HCT116 (cell line): Measurements from ENCODE around the gene CASZ1. TPM values are rescaled to one million over a fixed set of nuclear protein-coding genes. Genes with fewer than 3 reads are reported as not detected.
A peak's percentile ranks its signal among the peaks of the same experiment; 100 is the strongest.

Experiments
- ATAC-seq: fragments of 200-7000 bp; cut with Tn5 transposase; 2 replicates; pipeline ENCODE4 v1.9.1; 2020; ENCODE audit warnings: mild to moderate bottlenecking, moderate library complexity
- BruUV-seq: library from RNA; stranded (reverse); fragments of 400-500 nt; replicated peaks from 2 replicates; lab custom pipeline; 2021; lab: Mats Ljungman, UMichigan
- CTCF ChIA-PET: fragments of 300-600 bp; sonication (Branson Sonifier 250); formaldehyde crosslinking; loops from one replicate; lab custom pipeline; 2021; ENCODE audit warnings: antibody characterized with exemption; lab: Charles Lee
- POLR2A ChIA-PET: fragments of 300-600, 350-600 bp; sonication (Branson Sonifier 250); formaldehyde crosslinking; loops from one replicate; lab custom pipeline; 2021; ENCODE audit warnings: antibody characterized with exemption; lab: Charles Lee
- RAD21 ChIA-PET, 2 experiments: fragments of 300-600 bp; sonication (Branson Sonifier 250); formaldehyde crosslinking; loops; one replicate each; lab custom pipeline; 2023; ENCODE audit warnings: low total read pairs in 2 of 2; ENCODE audit not compliant: uncharacterized antibody in 2 of 2, unreplicated experiment in 2 of 2, low non-redundant PET in 1 of 2; lab: Charles Lee
- DNase-seq: peaks from one replicate; pipeline ENCODE4 v3.0.0-alpha.2; 2010; ENCODE audit warnings: low read depth, low spot score
- H2AFZ ChIP-seq: fragments of 200-600 bp; shearing (Covaris generic), sonication (generic); 2 replicates; pipeline ENCODE4 v1.6.1; 2017; ENCODE audit warnings: low read depth, mixed run types, mixed read lengths, antibody characterized with exemption, low read length; ENCODE audit not compliant: poor library complexity, severe bottlenecking
- H3K27ac ChIP-seq: 2 replicates; pipeline ENCODE4 v1.5.1; 2012; ENCODE audit warnings: low read depth, low read length
- H3K27me3 ChIP-seq: fragments of 200-600 bp; sonication (generic); 2 replicates; pipeline ENCODE4 v1.6.1; 2016; ENCODE audit warnings: mixed run types, low read length, mixed read lengths; ENCODE audit not compliant: insufficient read depth
- H3K36me3 ChIP-seq, 2 experiments: fragments of 200-500 bp in 1 of 2; fragments of 200-600 bp in 1 of 2; sonication (Bioruptor generic) in 1 of 2; sonication (generic) in 1 of 2; 2 replicates each; pipeline versions ENCODE4 v1.5.1 to v1.6.1; 2014 to 2016; ENCODE audit warnings: low read length in 2 of 2, inconsistent platforms in 1 of 2, mixed read lengths in 1 of 2, mixed run types in 1 of 2; ENCODE audit not compliant: insufficient read depth in 2 of 2, control insufficient read depth in 1 of 2
- H3K4me1 ChIP-seq, 2 experiments: fragments of 200-600 bp in 1 of 2; sonication (generic) in 1 of 2; 2 replicates each; pipeline versions ENCODE4 v1.5.1 to v1.6.1; 2012 to 2017; ENCODE audit warnings: low read length in 2 of 2, inconsistent platforms in 1 of 2, mild to moderate bottlenecking in 1 of 2, mixed read lengths in 1 of 2, mixed run types in 1 of 2, moderate library complexity in 1 of 2; ENCODE audit not compliant: insufficient read depth in 2 of 2, control insufficient read depth in 1 of 2
- H3K4me2 ChIP-seq: fragments of 200-600 bp; sonication (generic); 2 replicates; pipeline ENCODE4 v1.6.1; 2017; ENCODE audit warnings: mixed run types, low read length, mixed read lengths
- H3K4me3 ChIP-seq, 2 experiments: fragments of 200-600 bp in 1 of 2; sonication (generic) in 1 of 2; replicated peaks in 1 of 2; 2 replicates each; pipeline ENCODE4 v1.5.1; 2011 to 2016; ENCODE audit warnings: low read length in 2 of 2, control low read depth in 1 of 2, low read depth in 1 of 2, mild to moderate bottlenecking in 1 of 2, mixed read lengths in 1 of 2, mixed run types in 1 of 2
- H3K79me2 ChIP-seq: fragments of 200-600 bp; sonication (generic); 2 replicates; pipeline ENCODE4 v1.6.1; 2017; ENCODE audit warnings: mild to moderate bottlenecking, mixed run types, low read length, moderate library complexity, mixed read lengths; ENCODE audit not compliant: insufficient read depth
- H3K9ac ChIP-seq: fragments of 200-600 bp; sonication (generic); 2 replicates; pipeline ENCODE4 v1.6.1; 2016; ENCODE audit warnings: low read length, mixed read lengths
- H3K9me2 ChIP-seq: fragments of 200-600 bp; sonication (generic), shearing (Covaris generic); 2 replicates; pipeline ENCODE4 v1.6.1; 2017; ENCODE audit warnings: mixed run types, mild to moderate bottlenecking, moderate library complexity; ENCODE audit not compliant: insufficient read depth
- H3K9me3 ChIP-seq, 2 experiments: fragments of 200-500 bp in 1 of 2; fragments of 200-600 bp in 1 of 2; sonication (Bioruptor generic) in 1 of 2; sonication (generic) in 1 of 2; 2 replicates each; pipeline ENCODE4 v1.6.1; 2014 to 2017; ENCODE audit warnings: low read length in 2 of 2, mixed read lengths in 2 of 2, inconsistent platforms in 1 of 2, low read depth in 1 of 2, mild to moderate bottlenecking in 1 of 2, mixed run types in 1 of 2, moderate library complexity in 1 of 2; ENCODE audit not compliant: control insufficient read depth in 1 of 2, insufficient read depth in 1 of 2
- H4K20me1 ChIP-seq: fragments of 200-600 bp; sonication (generic), shearing (Covaris generic); 2 replicates; pipeline ENCODE4 v1.6.1; 2017; ENCODE audit warnings: mixed run types, mild to moderate bottlenecking, moderate library complexity; ENCODE audit not compliant: insufficient read depth
- ELF1 ChIP-seq: IDR thresholded peaks from 2 replicates; pipeline ENCODE4 v1.6.1; 2012; ENCODE audit warnings: low read depth, borderline replicate concordance
- EZH2 ChIP-seq: fragments of 200-600 bp; sonication (generic); IDR thresholded peaks from 2 replicates; pipeline ENCODE4 v1.6.1; 2017; ENCODE audit warnings: antibody characterized with exemption, mixed run types
- EZH2phosphoT487 ChIP-seq: fragments of 200-600 bp; IDR thresholded peaks from 2 replicates; pipeline ENCODE4 v1.6.1; 2018; ENCODE audit warnings: antibody characterized with exemption, borderline replicate concordance
- RAD21 ChIP-seq: IDR thresholded peaks from 2 replicates; pipeline ENCODE4 v1.6.1; 2012; ENCODE audit warnings: low read depth, mild to moderate bottlenecking
- SIN3A ChIP-seq: IDR thresholded peaks from 2 replicates; pipeline ENCODE4 v1.6.1; 2012; ENCODE audit warnings: low read depth
- SRF ChIP-seq: IDR thresholded peaks from 2 replicates; pipeline ENCODE4 v1.6.1; 2012; ENCODE audit warnings: low read depth
- TCF7L2 ChIP-seq: IDR thresholded peaks from 2 replicates; pipeline ENCODE4 v1.7.0; 2011; ENCODE audit warnings: borderline replicate concordance, inconsistent platforms; ENCODE audit not compliant: insufficient read depth, insufficient read length; ENCODE audit errors: extremely low read depth
- ZFX ChIP-seq: fragments of 450-650 bp; IDR thresholded peaks from 2 replicates; pipeline ENCODE4 v1.6.1; 2017
- intact Hi-C: fragments of 100-400 bp; cut with micrococcal nuclease; formaldehyde crosslinking; loops from 2 replicates; pipeline ENCODE4 v1.10.0; 2022
- total RNA-seq: library from RNA; stranded (reverse); gene quantifications from one replicate; pipeline ENCODE4 v1.2.1, GENCODE V29; 2021; ENCODE audit not compliant: unreplicated experiment
- TF ChIP-seq, protein P1 (sequence below), 3 experiments: fragments of 200-600 bp in 1 of 3; sonication (generic) in 1 of 3; IDR thresholded peaks in 2 of 3; conservative IDR thresholded peaks in 1 of 3; 2 replicates each; pipeline ENCODE4 v1.5.1; 2012 to 2017; ENCODE audit warnings: low read depth in 2 of 3, low read length in 2 of 3, antibody characterized with exemption in 1 of 3, borderline replicate concordance in 1 of 3, control low read depth in 1 of 3, mild to moderate bottlenecking in 1 of 3, mixed read lengths in 1 of 3, mixed run types in 1 of 3, moderate library complexity in 1 of 3; ENCODE audit not compliant: insufficient read depth in 1 of 3

CASZ1 gene
- total RNA-seq, 1 experiment from 2014 or later: 7.7 TPM

DNA sequence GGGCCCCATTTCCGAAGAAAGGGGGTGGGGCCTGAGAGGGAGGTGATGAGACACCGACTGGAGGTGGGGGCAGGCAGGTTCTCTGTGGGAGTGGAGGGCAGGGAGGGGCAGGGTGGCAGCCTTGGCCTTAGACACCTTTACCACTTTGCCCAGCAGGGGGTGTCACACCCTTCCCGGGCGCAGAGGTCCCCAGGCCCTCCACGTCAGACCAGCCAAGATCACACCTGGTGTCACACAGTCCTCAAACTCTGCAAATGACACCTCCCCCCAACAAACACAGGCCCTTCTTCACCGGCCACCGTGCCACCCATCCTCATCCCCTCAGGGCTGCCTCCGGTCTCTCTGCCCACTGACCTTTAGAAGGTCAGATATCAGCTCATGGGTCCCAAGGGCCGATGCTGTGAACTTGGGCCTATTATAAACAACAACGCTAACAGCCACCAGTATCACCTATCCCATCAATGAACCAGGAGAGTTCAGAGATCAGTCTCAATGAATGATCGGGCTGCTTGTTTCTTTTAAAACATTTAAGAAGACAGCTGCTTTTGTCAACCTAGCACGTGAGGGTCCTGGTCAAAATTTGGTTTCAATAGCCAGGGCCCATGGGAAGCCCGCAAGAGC lies 103.9 kb downstream of the CASZ1 start:
- no peak for TF ChIP-seq ZFX
- peak; percentile 73 for TF ChIP-seq RAD21
- TF ChIP-seq EZH2phosphoT487: no peak
- TF ChIP-seq, protein P1, sequence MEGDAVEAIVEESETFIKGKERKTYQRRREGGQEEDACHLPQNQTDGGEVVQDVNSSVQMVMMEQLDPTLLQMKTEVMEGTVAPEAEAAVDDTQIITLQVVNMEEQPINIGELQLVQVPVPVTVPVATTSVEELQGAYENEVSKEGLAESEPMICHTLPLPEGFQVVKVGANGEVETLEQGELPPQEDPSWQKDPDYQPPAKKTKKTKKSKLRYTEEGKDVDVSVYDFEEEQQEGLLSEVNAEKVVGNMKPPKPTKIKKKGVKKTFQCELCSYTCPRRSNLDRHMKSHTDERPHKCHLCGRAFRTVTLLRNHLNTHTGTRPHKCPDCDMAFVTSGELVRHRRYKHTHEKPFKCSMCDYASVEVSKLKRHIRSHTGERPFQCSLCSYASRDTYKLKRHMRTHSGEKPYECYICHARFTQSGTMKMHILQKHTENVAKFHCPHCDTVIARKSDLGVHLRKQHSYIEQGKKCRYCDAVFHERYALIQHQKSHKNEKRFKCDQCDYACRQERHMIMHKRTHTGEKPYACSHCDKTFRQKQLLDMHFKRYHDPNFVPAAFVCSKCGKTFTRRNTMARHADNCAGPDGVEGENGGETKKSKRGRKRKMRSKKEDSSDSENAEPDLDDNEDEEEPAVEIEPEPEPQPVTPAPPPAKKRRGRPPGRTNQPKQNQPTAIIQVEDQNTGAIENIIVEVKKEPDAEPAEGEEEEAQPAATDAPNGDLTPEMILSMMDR (IDR thresholded peaks at IDR 0.05 in 2 of 3, conservative IDR thresholded peaks at IDR 0.05 in 1 of 3; ENCODE audit: borderline replicate concordance in 1 of 3, insufficient read depth in 1 of 3, low read depth in 2 of 3, low read length in 2 of 3): peak in 2 of 3 experiments; percentile 49 to 53; a peak in 4 of 6 replicates
- no peak for TF ChIP-seq SRF
- no peak overlapping the region for H3K27ac ChIP-seq
- no peaks in the 10 kb centered on the region for H3K9me3 ChIP-seq
- ATAC-seq: peak; percentile 55
- no peak overlapping the region for H3K4me3 ChIP-seq
- CTCF ChIA-PET: interaction anchor here (0.7 kb wide), 1 partner anchor 23 kb away, joined by 4 read pairs; no protein-coding TSS in a partner anchor
- no peaks in the 10 kb centered on the region for H3K9me2 ChIP-seq
- RAD21 ChIA-PET: interaction anchor here in 1 of 2 experiments (1.0 kb wide), 1 partner anchor 175 kb away, joined by 3 read pairs; no protein-coding TSS in a partner anchor
- no peak overlapping the region for H3K9ac ChIP-seq
- H4K20me1 ChIP-seq: no peaks in the 10 kb centered on the region
- POLR2A ChIA-PET: no interaction called here
- no peaks in the 10 kb centered on the region for H3K36me3 ChIP-seq
- H2AFZ ChIP-seq: no peak overlapping the region
- no TSS peak for BruUV-seq
- intact Hi-C loops: loop anchor here (1.0 to 5.0 kb wide), 3 partner anchors 110 to 250 kb away; no protein-coding TSS in a partner anchor
- peaks cover 4 to 28% of the 10 kb centered on the region in 2 experiments; a peak in 3 of 4 replicates for H3K4me1 ChIP-seq
- H3K79me2 ChIP-seq: no peaks in the 10 kb centered on the region
- H3K4me2 ChIP-seq: peak overlapping the region; percentile 82; the same call in 1 of the 2 replicates
- DNase-seq: peak; percentile 19
- no peaks in the 10 kb centered on the region for H3K27me3 ChIP-seq

DNA sequence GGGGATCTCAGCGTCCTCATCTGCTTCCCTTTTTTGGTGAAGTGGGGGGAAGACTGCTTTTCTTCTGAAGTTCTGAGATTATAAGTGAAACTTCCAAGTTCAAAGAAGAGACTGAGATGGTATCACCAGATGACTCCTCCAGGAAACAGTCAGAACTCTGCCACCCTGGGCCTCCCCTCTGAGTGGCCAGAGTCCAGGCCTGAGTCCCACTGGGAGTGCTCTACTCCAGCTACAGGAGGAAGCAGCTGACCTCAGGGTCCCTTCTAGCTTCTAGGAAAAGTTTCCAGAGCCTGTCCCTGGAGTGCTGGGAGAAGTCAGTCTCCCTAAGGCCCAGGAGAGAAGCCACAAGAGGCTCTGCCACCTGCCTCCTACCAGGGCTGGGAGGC lies 104.7 kb downstream of the CASZ1 start:
- no peak overlapping the region for H3K27ac ChIP-seq
- no peaks in the 10 kb centered on the region for H3K36me3 ChIP-seq
- no peak for DNase-seq
- no peak for TF ChIP-seq ELF1
- TF ChIP-seq TCF7L2: no peak
- no peak for TF ChIP-seq SIN3A
- no peak for TF ChIP-seq EZH2
- H3K79me2 ChIP-seq: no peaks in the 10 kb centered on the region
- ChIA-PET POLR2A (no interaction called here), RAD21 (interaction anchor here in 1 of 2 experiments (1.1 kb wide), 1 partner anchor 219 kb away, joined by 3 read pairs; no protein-coding TSS in a partner anchor), CTCF (no interaction called here)
- no peaks in the 10 kb centered on the region for H3K9me2 ChIP-seq
- no peaks in the 10 kb centered on the region for H4K20me1 ChIP-seq
- intact Hi-C loops: loop anchor here (1.0 to 5.0 kb wide), 3 partner anchors 111 to 251 kb away; no protein-coding TSS in a partner anchor
- H3K27me3 ChIP-seq: no peaks in the 10 kb centered on the region
- no peak for ATAC-seq
- H3K9ac ChIP-seq: no peak overlapping the region
- H3K4me1 ChIP-seq: peaks cover 12 to 36% of the 10 kb centered on the region in 2 experiments
- H2AFZ ChIP-seq: no peak overlapping the region
- H3K4me3 ChIP-seq: no peak overlapping the region
- no peak overlapping the region for H3K4me2 ChIP-seq
- H3K9me3 ChIP-seq: no peaks in the 10 kb centered on the region
- BruUV-seq: no TSS peak
